Measurements from ENCODE around the gene HOXA3.

GRCh38 chr7:27158436-27159265 is 6.3 kb upstream of the HOXA3 start:
- TF ChIP-seq CTCF (IDR thresholded peaks at IDR 0.05) (no peak), POLR2A (IDR thresholded peaks at IDR 0.05) (no peak)

Data from lower leg skin (tissue), 3 donors.